AG09319 (cell line): ENCODE measurements around the gene ADCY5.

Experiments used
- DNase-seq: peaks from one replicate; pipeline ENCODE4 v3.0.0-alpha.2; 2010; ENCODE audit warnings: low read depth; ENCODE audit errors: extremely low read depth
- CTCF ChIP-seq: IDR thresholded peaks from 2 replicates; pipeline ENCODE4 v1.5.1; 2011; ENCODE audit warnings: low read depth, mild to moderate bottlenecking, inconsistent platforms, low read length, moderate library complexity

ADCY5 gene

DNA sequence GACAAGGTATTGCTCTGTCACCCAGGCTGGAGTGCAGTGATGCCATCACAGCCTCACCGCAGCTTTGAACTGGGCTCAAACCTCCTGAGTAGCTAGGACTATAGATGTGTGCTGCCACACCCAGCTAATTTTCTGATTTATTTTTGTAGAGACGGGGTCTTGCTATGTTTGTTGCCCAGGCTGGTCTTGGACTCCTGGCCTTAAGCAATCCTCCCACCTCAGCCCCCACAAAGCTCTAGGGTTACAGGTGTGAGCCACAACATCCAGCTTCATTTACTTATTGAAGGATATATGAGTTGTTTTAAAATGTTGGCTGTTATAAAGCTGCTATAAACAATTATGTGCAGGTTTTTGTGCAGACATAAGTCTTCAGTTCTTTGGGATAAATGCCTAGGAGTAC lies 184.9 kb downstream of the ADCY5 start:
- TF ChIP-seq CTCF = no peak
- DNase-seq = no peak

GRCh38 chr3:123262868-123263267 lies 186.0 kb downstream of the ADCY5 start:
- TF ChIP-seq CTCF = no peak
- no peak for DNase-seq

DNA sequence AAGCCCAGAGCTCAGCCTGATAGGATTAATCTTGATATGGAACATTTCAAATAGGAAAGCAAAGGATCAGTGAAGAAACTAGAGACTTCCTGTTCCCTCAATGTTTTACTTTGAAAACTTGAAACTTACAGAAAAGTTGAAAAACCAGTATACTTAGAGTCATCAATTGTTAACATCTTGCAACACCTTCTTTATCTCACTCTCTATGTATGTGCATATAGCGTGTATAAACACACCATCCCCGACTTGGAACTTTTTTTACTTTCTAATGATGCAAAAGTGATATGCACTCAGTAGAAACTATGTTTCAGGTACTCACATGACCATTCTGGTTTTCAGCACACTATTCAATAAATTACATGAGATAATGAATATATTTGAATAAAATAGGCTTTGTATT lies 186.7 kb downstream of the ADCY5 start:
- TF ChIP-seq CTCF = no peak

DNA sequence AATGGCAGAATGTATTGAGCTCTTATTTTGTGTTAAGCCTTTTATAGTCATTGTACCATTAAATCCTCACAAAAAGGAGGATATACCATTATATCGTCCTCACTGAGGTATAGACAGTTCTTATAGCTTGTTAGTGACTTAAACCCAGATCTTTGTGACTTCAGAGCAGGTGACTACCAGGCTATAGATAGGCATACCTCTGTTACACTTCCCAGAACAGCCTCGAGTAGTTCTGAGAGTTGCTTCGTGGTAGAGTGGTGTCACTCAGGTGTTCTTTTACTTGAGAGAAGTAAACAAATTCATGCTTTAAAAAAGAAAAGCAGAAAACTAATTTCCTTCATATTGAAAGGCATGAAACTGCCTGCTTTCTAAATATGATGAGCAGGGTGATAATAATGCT lies 187.2 kb downstream of the ADCY5 start:
- no peak for DNase-seq
- no peak for TF ChIP-seq CTCF

More for the DNA sequence above, 186.7 kb downstream of the ADCY5 start:
- DNase-seq = no peak

GRCh38 chr3:123258811-123259420 lies 190.0 kb downstream of the ADCY5 start:
- peak; percentile 25 for DNase-seq

GRCh38 chr3:123258359-123258758 lies 190.5 kb downstream of the ADCY5 start:
- no peak for DNase-seq
- no peak for TF ChIP-seq CTCF

More at GRCh38 chr3:123258811-123259420, 190.0 kb downstream of the ADCY5 start:
- peak; percentile 59 for TF ChIP-seq CTCF

DNA sequence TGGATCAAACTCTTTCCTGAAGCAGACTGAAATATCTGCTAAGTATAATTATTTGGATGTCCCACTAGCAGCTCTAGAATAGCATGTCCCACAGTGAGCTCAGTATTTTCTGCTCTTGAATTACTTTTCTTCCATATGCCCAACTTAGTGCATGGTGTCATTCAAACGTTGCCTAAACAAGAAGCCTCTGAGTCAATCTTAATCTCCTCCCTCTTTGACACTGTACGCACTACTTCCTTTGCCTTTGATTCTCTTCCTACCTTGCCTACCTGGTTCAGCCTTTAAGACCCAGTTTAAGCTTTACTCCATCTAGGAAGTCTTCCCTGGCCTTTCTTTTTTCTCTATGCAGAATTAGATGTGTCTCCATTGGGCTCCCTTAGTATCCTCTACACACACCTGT lies 192.6 kb downstream of the ADCY5 start:
- TF ChIP-seq CTCF = no peak
- DNase-seq = no peak
